Measurements from ENCODE around the gene FOXP3.

The FOXP3 gene

DNA sequence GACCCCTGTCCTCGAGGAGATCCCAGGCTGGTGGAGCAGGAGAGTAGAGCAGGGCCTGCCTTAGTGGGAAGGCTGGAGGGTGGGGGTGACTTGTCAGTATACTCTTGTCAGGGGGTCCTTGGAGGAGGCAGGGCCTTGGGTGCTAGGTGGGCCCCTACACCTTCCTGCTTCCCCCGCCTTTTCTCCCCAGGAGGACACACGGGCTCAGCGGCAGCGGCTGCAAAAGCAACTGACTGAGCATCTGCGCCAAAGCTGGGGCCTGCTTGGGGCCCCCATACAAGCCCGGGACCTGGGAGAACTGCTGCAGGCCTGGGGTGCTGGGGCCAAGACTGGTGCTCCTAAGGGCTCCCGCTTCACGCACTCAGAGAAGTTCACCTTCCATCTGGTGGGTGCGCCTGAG, 18.0 kb downstream of the FOXP3 start:
- in situ Hi-C loops (cut with HindIII; ENCODE audit: low sequenced_read_pairs): no loop called here
- no peak overlapping the region for H3K4me3 ChIP-seq (ENCODE audit: low read depth, low read length)
- TF ChIP-seq CTCF (IDR thresholded peaks at IDR 0.05; ENCODE audit: low read depth, low read length): no peak
- no peak for DNase-seq (ENCODE audit: low read depth, low spot score)

DNA sequence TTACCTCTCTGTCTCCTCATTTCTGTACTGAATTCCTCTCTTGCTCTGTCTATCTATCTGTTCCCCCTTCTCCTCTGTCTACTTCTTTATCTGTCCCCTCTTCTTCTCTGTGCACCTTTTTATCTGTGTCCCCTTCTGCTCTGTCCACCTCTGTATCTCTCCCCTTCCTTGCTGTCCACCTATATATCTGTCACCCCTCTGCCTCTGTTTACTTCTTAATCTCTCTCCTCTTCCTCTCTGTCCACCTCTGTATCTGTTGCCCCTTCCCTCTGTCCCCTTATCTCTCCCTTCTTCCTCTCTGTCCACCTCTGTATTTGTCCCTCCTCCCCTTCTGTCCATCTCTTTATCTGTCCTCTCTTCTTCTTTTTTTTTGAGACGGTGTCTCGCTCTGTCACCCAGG, 20.3 kb downstream of the FOXP3 start:
- in situ Hi-C loops (cut with HindIII; ENCODE audit: low sequenced_read_pairs): no loop called here
- DNase-seq (ENCODE audit: low read depth, low spot score): no peak
- H3K4me3 ChIP-seq (ENCODE audit: low read depth, low read length): no peak overlapping the region
- no peak for TF ChIP-seq CTCF (IDR thresholded peaks at IDR 0.05; ENCODE audit: low read depth, low read length)

GRCh38 chrX:49243166-49243565, 21.3 kb downstream of the FOXP3 start:
- no peak overlapping the region for H3K4me3 ChIP-seq (ENCODE audit: low read depth, low read length)
- no peak for DNase-seq (ENCODE audit: low read depth, low spot score)
- in situ Hi-C loops (cut with HindIII; ENCODE audit: low sequenced_read_pairs): no loop called here
- TF ChIP-seq CTCF (IDR thresholded peaks at IDR 0.05; ENCODE audit: low read depth, low read length): no peak

GRCh38 chrX:49242545-49243066, 21.9 kb downstream of the FOXP3 start:
- in situ Hi-C loops (cut with HindIII; ENCODE audit: low sequenced_read_pairs): no loop called here
- no peak for DNase-seq (ENCODE audit: low read depth, low spot score)
- no peak for TF ChIP-seq CTCF (IDR thresholded peaks at IDR 0.05; ENCODE audit: low read depth, low read length)
- no peak overlapping the region for H3K4me3 ChIP-seq (ENCODE audit: low read depth, low read length)

- TF ChIP-seq CTCF (IDR thresholded peaks at IDR 0.05; ENCODE audit: low read depth, low read length): no peak
- DNase-seq (ENCODE audit: low read depth, low spot score): no peak
- H3K4me3 ChIP-seq (ENCODE audit: low read depth, low read length): no peak overlapping the region
- in situ Hi-C loops (cut with HindIII; ENCODE audit: low sequenced_read_pairs): no loop called here
Measured at GRCh38 chrX:49238735-49239134, 25.8 kb downstream of the FOXP3 start.

- DNase-seq (ENCODE audit: low read depth, low spot score): no peak
- in situ Hi-C loops (cut with HindIII; ENCODE audit: low sequenced_read_pairs): no loop called here
- TF ChIP-seq CTCF (IDR thresholded peaks at IDR 0.05; ENCODE audit: low read depth, low read length): no peak
- H3K4me3 ChIP-seq (ENCODE audit: low read depth, low read length): no peak overlapping the region
Measured at GRCh38 chrX:49237060-49237459, 27.4 kb downstream of the FOXP3 start.

Data from astrocyte of the spinal cord (primary cell).